Measurements from ENCODE around the gene SPEM3.

- TF ChIP-seq CTCF (IDR thresholded peaks at IDR 0.05) (no peak), POLR2A (IDR thresholded peaks at IDR 0.05) (no peak), POLR2AphosphoS5 (IDR thresholded peaks at IDR 0.05) (no peak)
These were observed 12.3 kb upstream of the SPEM3 start for GRCh38 chr17:7416323-7416722.
